ENCODE measurements around the gene S1PR1.

DNA sequence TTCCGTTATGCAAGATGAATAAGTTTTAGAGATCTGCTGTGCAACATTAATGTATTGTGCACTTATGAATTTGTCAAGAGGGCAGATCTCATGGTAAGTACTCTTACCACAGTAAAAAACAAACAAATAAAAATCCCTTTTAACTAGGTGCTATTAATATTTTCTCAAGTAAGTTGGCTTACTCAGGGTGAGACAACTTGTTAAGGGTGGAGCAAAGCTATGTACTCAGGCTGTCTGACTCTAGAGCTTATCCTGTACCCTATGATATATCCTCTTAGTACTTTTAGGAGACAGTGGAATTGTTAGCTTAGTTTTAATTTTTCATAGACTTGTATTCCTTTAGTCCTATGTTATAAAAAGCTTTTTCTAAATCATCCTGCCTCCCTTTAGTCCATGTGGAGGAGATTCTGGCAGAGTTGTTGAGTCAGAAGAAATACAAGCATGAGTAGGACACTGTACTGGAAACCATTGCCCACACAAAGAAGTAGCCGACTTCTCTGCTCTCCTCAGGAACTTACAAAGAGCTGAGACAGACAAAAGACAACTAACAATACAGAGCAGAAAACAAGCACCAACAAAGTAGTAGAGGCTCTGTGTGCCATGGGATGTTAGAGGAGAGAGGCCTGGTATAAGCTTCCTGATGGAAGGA is 49.2 kb downstream of the S1PR1 start:
- no peak for TF ChIP-seq ARNTL (CRISPR knock-in tag; IDR thresholded peaks at IDR 0.05; ENCODE audit: borderline replicate concordance, low read depth)
- no peak for TF ChIP-seq RARB (CRISPR knock-in tag; IDR thresholded peaks at IDR 0.05)
- TF ChIP-seq TCF4 (CRISPR knock-in tag; IDR thresholded peaks at IDR 0.05; ENCODE audit: borderline replicate concordance) = no peak
- no peak for TF ChIP-seq ZC3H10 (CRISPR knock-in tag; IDR thresholded peaks at IDR 0.05)
- TF ChIP-seq ISL1 (CRISPR knock-in tag; IDR thresholded peaks at IDR 0.05) = no peak
- no peak for TF ChIP-seq BACH2 (CRISPR knock-in tag; IDR thresholded peaks at IDR 0.05; ENCODE audit: borderline replicate concordance)
- no peak for TF ChIP-seq ZFP3 (CRISPR knock-in tag; IDR thresholded peaks at IDR 0.05)
- TF ChIP-seq, protein P1, sequence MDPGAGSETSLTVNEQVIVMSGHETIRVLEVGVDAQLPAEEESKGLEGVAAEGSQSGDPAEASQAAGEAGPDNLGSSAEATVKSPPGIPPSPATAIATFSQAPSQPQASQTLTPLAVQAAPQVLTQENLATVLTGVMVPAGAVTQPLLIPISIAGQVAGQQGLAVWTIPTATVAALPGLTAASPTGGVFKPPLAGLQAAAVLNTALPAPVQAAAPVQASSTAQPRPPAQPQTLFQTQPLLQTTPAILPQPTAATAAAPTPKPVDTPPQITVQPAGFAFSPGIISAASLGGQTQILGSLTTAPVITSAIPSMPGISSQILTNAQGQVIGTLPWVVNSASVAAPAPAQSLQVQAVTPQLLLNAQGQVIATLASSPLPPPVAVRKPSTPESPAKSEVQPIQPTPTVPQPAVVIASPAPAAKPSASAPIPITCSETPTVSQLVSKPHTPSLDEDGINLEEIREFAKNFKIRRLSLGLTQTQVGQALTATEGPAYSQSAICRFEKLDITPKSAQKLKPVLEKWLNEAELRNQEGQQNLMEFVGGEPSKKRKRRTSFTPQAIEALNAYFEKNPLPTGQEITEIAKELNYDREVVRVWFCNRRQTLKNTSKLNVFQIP (CRISPR knock-in tag; IDR thresholded peaks at IDR 0.05; ENCODE audit: borderline replicate concordance, low read depth) = no peak
- TF ChIP-seq CSDC2 (CRISPR knock-in tag; IDR thresholded peaks at IDR 0.05) = no peak
- TF ChIP-seq, protein P2, sequence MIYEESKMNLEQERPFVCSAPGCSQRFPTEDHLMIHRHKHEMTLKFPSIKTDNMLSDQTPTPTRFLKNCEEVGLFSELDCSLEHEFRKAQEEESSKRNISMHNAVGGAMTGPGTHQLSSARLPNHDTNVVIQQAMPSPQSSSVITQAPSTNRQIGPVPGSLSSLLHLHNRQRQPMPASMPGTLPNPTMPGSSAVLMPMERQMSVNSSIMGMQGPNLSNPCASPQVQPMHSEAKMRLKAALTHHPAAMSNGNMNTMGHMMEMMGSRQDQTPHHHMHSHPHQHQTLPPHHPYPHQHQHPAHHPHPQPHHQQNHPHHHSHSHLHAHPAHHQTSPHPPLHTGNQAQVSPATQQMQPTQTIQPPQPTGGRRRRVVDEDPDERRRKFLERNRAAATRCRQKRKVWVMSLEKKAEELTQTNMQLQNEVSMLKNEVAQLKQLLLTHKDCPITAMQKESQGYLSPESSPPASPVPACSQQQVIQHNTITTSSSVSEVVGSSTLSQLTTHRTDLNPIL (CRISPR knock-in tag; IDR thresholded peaks at IDR 0.05; ENCODE audit: low read depth) = no peak
- no peak for TF ChIP-seq PPARA (CRISPR knock-in tag; IDR thresholded peaks at IDR 0.05; ENCODE audit: borderline replicate concordance)
- TF ChIP-seq, protein P3, sequence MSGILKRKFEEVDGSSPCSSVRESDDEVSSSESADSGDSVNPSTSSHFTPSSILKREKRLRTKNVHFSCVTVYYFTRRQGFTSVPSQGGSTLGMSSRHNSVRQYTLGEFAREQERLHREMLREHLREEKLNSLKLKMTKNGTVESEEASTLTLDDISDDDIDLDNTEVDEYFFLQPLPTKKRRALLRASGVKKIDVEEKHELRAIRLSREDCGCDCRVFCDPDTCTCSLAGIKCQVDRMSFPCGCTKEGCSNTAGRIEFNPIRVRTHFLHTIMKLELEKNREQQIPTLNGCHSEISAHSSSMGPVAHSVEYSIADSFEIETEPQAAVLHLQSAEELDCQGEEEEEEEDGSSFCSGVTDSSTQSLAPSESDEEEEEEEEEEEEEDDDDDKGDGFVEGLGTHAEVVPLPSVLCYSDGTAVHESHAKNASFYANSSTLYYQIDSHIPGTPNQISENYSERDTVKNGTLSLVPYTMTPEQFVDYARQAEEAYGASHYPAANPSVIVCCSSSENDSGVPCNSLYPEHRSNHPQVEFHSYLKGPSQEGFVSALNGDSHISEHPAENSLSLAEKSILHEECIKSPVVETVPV (CRISPR knock-in tag; IDR thresholded peaks at IDR 0.05) = no peak
